Ishikawa (cell line): ENCODE results near the gene SAMD3.

Source experiments
- CEBPB ChIP-seq: IDR thresholded peaks from 2 replicates; pipeline ENCODE4 v1.6.1; 2012
- CREB1 ChIP-seq: IDR thresholded peaks from 2 replicates; pipeline ENCODE4 v1.6.1; 2012; ENCODE audit warnings: low read depth
- EP300 ChIP-seq: IDR thresholded peaks from 2 replicates; pipeline ENCODE4 v1.6.1; 2012; ENCODE audit warnings: borderline replicate concordance
- FOXM1 ChIP-seq: IDR thresholded peaks from 2 replicates; pipeline ENCODE4 v1.6.1; 2012; ENCODE audit warnings: low read depth, borderline replicate concordance
- RAD21 ChIP-seq: IDR thresholded peaks from 2 replicates; pipeline ENCODE4 v1.6.1; 2012; ENCODE audit warnings: low read depth
- TAF1 ChIP-seq: IDR thresholded peaks from 2 replicates; pipeline ENCODE4 v1.6.1; 2012; ENCODE audit warnings: low read depth, mild to moderate bottlenecking
- TCF12 ChIP-seq: IDR thresholded peaks from 2 replicates; pipeline ENCODE4 v1.6.1; 2012; ENCODE audit warnings: low read depth
- TEAD4 ChIP-seq: IDR thresholded peaks from 2 replicates; pipeline ENCODE4 v1.6.1; 2012
- YY1 ChIP-seq: IDR thresholded peaks from 2 replicates; pipeline ENCODE4 v1.6.1; 2012; ENCODE audit warnings: low read depth
- TF ChIP-seq, protein P1 (sequence below): IDR thresholded peaks from 2 replicates; pipeline ENCODE4 v1.6.1; 2012
- TF ChIP-seq, protein P2 (sequence below): IDR thresholded peaks from 2 replicates; pipeline ENCODE4 v1.6.1; 2012; ENCODE audit warnings: low read depth, mild to moderate bottlenecking
- TF ChIP-seq, protein P3 (sequence below): IDR thresholded peaks from 2 replicates; pipeline ENCODE4 v1.6.1; 2012

DNA sequence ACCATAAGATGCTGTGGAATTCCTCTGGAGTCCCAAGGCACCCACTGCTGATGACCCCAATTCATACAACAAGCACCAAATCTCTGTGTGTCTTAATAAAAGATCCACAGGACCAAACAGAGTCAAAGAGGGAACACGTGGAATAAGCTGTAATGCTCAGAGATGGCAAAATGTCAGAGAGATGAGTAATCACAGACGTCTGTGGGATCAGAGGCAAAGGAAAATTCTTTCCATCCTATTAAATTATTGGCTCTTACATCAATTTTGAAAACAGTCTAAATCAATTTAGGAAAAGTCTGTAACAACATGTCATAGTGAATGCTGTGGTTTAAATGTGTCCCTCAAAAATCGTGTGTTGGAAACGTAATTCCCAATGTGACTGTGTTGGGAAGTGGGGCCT lies 17.5 kb upstream of the SAMD3 start:
- TF ChIP-seq EP300 = no peak
- no peak for TF ChIP-seq RAD21
- no peak for TF ChIP-seq TEAD4
- no peak for TF ChIP-seq TCF12
- no peak for TF ChIP-seq CEBPB
- TF ChIP-seq, protein P1, sequence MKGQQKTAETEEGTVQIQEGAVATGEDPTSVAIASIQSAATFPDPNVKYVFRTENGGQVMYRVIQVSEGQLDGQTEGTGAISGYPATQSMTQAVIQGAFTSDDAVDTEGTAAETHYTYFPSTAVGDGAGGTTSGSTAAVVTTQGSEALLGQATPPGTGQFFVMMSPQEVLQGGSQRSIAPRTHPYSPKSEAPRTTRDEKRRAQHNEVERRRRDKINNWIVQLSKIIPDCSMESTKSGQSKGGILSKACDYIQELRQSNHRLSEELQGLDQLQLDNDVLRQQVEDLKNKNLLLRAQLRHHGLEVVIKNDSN = no peak
- no peak for TF ChIP-seq TAF1
- no peak for TF ChIP-seq CREB1
- no peak for TF ChIP-seq FOXM1
- TF ChIP-seq, protein P2, sequence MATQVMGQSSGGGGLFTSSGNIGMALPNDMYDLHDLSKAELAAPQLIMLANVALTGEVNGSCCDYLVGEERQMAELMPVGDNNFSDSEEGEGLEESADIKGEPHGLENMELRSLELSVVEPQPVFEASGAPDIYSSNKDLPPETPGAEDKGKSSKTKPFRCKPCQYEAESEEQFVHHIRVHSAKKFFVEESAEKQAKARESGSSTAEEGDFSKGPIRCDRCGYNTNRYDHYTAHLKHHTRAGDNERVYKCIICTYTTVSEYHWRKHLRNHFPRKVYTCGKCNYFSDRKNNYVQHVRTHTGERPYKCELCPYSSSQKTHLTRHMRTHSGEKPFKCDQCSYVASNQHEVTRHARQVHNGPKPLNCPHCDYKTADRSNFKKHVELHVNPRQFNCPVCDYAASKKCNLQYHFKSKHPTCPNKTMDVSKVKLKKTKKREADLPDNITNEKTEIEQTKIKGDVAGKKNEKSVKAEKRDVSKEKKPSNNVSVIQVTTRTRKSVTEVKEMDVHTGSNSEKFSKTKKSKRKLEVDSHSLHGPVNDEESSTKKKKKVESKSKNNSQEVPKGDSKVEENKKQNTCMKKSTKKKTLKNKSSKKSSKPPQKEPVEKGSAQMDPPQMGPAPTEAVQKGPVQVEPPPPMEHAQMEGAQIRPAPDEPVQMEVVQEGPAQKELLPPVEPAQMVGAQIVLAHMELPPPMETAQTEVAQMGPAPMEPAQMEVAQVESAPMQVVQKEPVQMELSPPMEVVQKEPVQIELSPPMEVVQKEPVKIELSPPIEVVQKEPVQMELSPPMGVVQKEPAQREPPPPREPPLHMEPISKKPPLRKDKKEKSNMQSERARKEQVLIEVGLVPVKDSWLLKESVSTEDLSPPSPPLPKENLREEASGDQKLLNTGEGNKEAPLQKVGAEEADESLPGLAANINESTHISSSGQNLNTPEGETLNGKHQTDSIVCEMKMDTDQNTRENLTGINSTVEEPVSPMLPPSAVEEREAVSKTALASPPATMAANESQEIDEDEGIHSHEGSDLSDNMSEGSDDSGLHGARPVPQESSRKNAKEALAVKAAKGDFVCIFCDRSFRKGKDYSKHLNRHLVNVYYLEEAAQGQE = no peak
- TF ChIP-seq, protein P3, sequence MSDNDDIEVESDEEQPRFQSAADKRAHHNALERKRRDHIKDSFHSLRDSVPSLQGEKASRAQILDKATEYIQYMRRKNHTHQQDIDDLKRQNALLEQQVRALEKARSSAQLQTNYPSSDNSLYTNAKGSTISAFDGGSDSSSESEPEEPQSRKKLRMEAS = no peak
- no peak for TF ChIP-seq YY1
